Transverse colon (tissue), 4 donors: ENCODE data around the gene OPTC. TPM values are rescaled to one million over a fixed set of nuclear protein-coding genes. Genes with fewer than 3 reads are reported as not detected.

Source experiments
- DNase-seq: peaks from one replicate; pipeline ENCODE4 v3.0.0-alpha.2; 2019
- H3K27ac ChIP-seq, 4 donors: fragments of 200-600 bp; sonication (generic); 2 replicates each; pipeline ENCODE4 v1.5.1; 2016 to 2018; ENCODE audit warnings: inconsistent platforms in 4 of 4
- H3K27me3 ChIP-seq: fragments of 200-600 bp; sonication (generic); 2 replicates; pipeline ENCODE4 v1.5.1; 2017; ENCODE audit warnings: inconsistent platforms
- H3K36me3 ChIP-seq, 4 donors: fragments of 200-600 bp; sonication (generic); 2 replicates each; pipeline ENCODE4 v1.5.1; 2017 to 2019; ENCODE audit warnings: inconsistent platforms in 4 of 4
- H3K4me1 ChIP-seq, 4 donors: fragments of 200-600 bp; sonication (generic); 2 replicates each; pipeline ENCODE4 v1.5.1; 2017 to 2020; ENCODE audit warnings: inconsistent platforms in 4 of 4
- H3K4me3 ChIP-seq, 4 donors: fragments of 200-600 bp; sonication (generic); 1 replicate in 1 of 4; 2 replicates in 3 of 4; pipeline versions ENCODE4 v1.5.1 to v1.6.1; 2017 to 2019; ENCODE audit warnings: inconsistent platforms in 4 of 4
- H3K9me3 ChIP-seq, 2 donors: fragments of 200-600 bp; sonication (generic); 2 replicates each; pipeline ENCODE4 v1.5.1; 2017 to 2019; ENCODE audit warnings: inconsistent platforms in 2 of 2
- EP300 ChIP-seq: sonication (generic); formaldehyde crosslinking; IDR thresholded peaks from one replicate; pipeline ENCODE4 v1.6.1; 2017; ENCODE audit warnings: antibody characterized with exemption, low read depth
- POLR2A ChIP-seq: fragments of 450-650 bp; IDR thresholded peaks from one replicate; pipeline ENCODE4 v1.6.1; 2016; ENCODE audit warnings: antibody characterized with exemption, mild to moderate bottlenecking, moderate library complexity
- POLR2AphosphoS5 ChIP-seq, 3 donors: sonication (generic); formaldehyde crosslinking; IDR thresholded peaks; one replicate each; pipeline ENCODE4 v1.6.1; 2016; ENCODE audit warnings: antibody characterized with exemption in 3 of 3
- WGBS, 2 donors: methylation state at CpG; one replicate each; pipeline ENCODE4 v1.1.5; 2018; ENCODE audit warnings: low coverage in 1 of 2; 5-methylcytosine and 5-hydroxymethylcytosine counted together
- in situ Hi-C, 4 donors: fragments of 200-750 bp; cut with MboI; loops; one replicate each; pipeline versions ENCODE4 v1.15.0 to v1.15.1; 2017; ENCODE audit warnings: low sequenced_read_pairs in 3 of 4, low pct_ligation_motif_present in 1 of 4, low pct_unique_long_range_greater_than_20kb in 1 of 4
- intact Hi-C: fragments of 100-400 bp; cut with DNase I; formaldehyde crosslinking; loops from one replicate; pipeline ENCODE4 v1.15.1; 2023; ENCODE audit warnings: low total_unique reads
- total RNA-seq, 4 donors: library from RNA; depleted of rRNA; stranded (reverse); fragments of >200 nt; gene quantifications; one replicate each; pipeline ENCODE4 v1.1.0, GENCODE V29; 2016
- TF ChIP-seq, protein P1 (sequence below), 5 experiments: fragments of 200-600 bp in 3 of 5; fragments of 450-650 bp in 2 of 5; sonication (generic) in 3 of 5; IDR thresholded peaks; 1 replicate in 2 of 5; 2 replicates in 3 of 5; pipeline ENCODE4 v1.5.1; 2016 to 2017; ENCODE audit warnings: antibody characterized with exemption in 5 of 5, inconsistent platforms in 3 of 5, mild to moderate bottlenecking in 2 of 5, moderate library complexity in 1 of 5

The OPTC gene
- total RNA-seq, 4 donors from 2014 or later, result not detected

DNA sequence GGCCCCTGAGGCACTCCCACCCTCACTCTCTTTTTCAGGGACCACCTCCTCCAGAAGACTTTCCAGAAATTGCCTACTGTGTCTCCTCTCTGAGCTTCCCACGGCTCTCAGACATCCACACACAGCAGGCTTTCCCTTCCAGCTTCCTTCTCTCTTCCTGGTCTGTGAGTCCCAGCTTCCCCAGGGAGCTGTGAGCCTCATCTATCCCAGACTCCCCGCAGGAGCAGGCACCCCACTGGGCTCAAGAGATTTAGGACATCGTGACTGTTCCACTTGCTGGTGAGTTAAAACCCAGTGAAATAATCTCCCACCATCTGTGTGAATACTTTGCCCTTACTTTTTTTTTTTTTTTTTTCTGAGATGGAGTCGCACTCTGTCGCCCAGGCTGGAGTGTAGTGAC, 40.3 kb upstream of the OPTC start:
- intact Hi-C loops, result no loop called here
- Histone ChIP-seq H3K36me3 (no peaks in the 10 kb centered on the region), H3K4me1 (peaks cover 0 to under 1% (median 0%) of the 10 kb centered on the region in 4 donors), H3K27me3 (no peaks in the 10 kb centered on the region), H3K4me3 (no peak overlapping the region), H3K9me3 (no peaks in the 10 kb centered on the region), H3K27ac (no peak overlapping the region)
- TF ChIP-seq POLR2A (no peak), EP300 (no peak), POLR2AphosphoS5 (IDR thresholded peaks at IDR 0.05) (no peak)
- TF ChIP-seq, protein P1, sequence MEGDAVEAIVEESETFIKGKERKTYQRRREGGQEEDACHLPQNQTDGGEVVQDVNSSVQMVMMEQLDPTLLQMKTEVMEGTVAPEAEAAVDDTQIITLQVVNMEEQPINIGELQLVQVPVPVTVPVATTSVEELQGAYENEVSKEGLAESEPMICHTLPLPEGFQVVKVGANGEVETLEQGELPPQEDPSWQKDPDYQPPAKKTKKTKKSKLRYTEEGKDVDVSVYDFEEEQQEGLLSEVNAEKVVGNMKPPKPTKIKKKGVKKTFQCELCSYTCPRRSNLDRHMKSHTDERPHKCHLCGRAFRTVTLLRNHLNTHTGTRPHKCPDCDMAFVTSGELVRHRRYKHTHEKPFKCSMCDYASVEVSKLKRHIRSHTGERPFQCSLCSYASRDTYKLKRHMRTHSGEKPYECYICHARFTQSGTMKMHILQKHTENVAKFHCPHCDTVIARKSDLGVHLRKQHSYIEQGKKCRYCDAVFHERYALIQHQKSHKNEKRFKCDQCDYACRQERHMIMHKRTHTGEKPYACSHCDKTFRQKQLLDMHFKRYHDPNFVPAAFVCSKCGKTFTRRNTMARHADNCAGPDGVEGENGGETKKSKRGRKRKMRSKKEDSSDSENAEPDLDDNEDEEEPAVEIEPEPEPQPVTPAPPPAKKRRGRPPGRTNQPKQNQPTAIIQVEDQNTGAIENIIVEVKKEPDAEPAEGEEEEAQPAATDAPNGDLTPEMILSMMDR (IDR thresholded peaks at IDR 0.05), result no peak
- no peak for DNase-seq
- WGBS, 2 donors, result 67% methylated on average over 5 of the region's 5 CpGs; no CpG with 5 or more reads in 1 of the 2 donors
- in situ Hi-C loops, result loop anchor here in 1 of 4 donors (25.0 kb wide), 1 partner anchor 91 kb away; the partner anchor contains the start of gene FMOD

DNA sequence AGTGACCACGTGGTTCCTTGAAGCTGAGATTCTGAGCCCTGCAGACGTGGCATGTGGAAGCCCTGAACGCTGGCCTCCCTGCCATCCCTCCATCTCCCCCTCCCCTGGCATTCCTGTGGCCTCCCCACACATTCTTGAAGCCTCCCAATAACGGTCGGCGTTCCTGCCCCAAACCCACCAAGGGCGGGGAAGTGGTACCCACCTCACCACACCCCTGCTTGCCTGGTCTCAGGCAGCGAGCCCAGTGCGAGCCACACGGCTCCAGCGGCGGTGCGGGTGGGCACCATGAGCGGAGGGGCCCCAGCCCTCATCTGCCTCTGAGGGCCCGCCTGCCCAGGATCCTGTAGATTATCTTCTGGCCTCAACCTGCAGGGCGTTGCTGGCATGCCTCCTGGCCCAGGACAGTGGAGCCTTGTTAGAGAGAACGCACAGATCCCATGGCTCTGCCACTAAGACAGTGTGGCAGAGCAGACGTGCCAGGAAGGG, 38.9 kb upstream of the OPTC start:
- intact Hi-C loops (no loop called here), in situ Hi-C loops (loop anchor here in 1 of 4 donors (25.0 kb wide), 1 partner anchor 93 kb away; the partner anchor contains the start of gene FMOD)
- Histone ChIP-seq H3K27ac (no peak overlapping the region), H3K4me1 (no peaks in the 10 kb centered on the region), H3K9me3 (no peaks in the 10 kb centered on the region), H3K4me3 (no peak overlapping the region), H3K36me3 (no peaks in the 10 kb centered on the region), H3K27me3 (no peaks in the 10 kb centered on the region)
- DNase-seq, result no peak
- TF ChIP-seq POLR2A (no peak), EP300 (no peak), POLR2AphosphoS5 (IDR thresholded peaks at IDR 0.05) (no peak)
- TF ChIP-seq, protein P1 (IDR thresholded peaks at IDR 0.05), result no peak
- WGBS, 2 donors, result 84 to 85% methylated on average over 5 to 18 of the region's 18 CpGs

DNA sequence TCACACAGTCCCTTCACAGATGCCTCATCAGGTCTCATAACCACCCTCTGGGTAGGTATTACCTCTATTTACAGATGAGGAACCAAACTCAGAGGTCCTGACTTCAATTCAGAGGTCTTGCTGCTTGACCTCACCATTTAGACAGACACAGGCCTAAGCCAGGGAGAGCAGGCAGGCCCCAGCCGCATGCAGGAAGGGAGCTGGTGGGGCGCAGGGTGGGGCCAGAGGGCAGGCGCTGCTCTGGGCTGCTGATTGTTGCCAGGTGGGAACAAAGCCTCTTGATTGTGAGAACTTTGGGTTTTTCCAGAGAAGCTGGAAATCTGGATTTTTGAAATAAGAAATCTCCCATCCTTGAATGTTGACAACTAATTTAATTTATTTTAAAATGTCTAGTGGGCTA, 38.2 kb upstream of the OPTC start:
- intact Hi-C loops, result no loop called here
- Histone ChIP-seq H3K27ac (no peak overlapping the region), H3K9me3 (no peaks in the 10 kb centered on the region), H3K4me1 (no peaks in the 10 kb centered on the region), H3K4me3 (no peak overlapping the region), H3K27me3 (no peaks in the 10 kb centered on the region), H3K36me3 (no peaks in the 10 kb centered on the region)
- in situ Hi-C loops, result loop anchor here in 1 of 4 donors (25.0 kb wide), 1 partner anchor 93 kb away; the partner anchor contains the start of gene FMOD
- no peak for TF ChIP-seq POLR2A
- no peak for TF ChIP-seq EP300
- TF ChIP-seq, protein P1 (IDR thresholded peaks at IDR 0.05), result no peak
- TF ChIP-seq POLR2AphosphoS5 (IDR thresholded peaks at IDR 0.05), result no peak
- DNase-seq, result no peak
- WGBS, 2 donors, result 98 to 100% methylated on average over 3 of the region's 3 CpGs

DNA sequence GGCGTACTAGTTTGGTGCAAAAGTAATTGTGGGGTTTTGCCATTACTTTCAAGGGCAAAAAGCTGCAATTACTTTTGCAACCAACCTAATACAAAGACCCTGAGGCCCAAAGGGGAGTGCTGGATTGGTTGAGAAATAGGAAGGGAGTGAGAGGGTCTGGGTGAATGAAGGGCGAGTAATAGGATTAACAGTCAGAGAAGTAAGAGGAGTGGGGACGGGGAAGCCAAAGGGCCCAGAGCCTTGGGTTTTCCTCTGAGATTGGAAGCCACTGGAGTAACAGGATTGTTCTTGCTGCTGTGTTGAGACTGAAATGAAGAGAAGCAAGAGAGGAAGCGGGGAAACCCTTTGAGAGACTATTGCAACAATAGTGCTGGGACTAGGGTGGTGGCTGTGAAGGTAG, 37.4 kb upstream of the OPTC start:
- no peaks in the 10 kb centered on the region for H3K36me3 ChIP-seq
- H3K4me3 ChIP-seq, result no peak overlapping the region
- H3K4me1 ChIP-seq, result no peaks in the 10 kb centered on the region
- H3K27ac ChIP-seq, result no peak overlapping the region
- intact Hi-C loops (no loop called here), in situ Hi-C loops (loop anchor here in 1 of 4 donors (25.0 kb wide), 1 partner anchor 94 kb away; the partner anchor contains the start of gene FMOD)
- TF ChIP-seq, protein P1 (IDR thresholded peaks at IDR 0.05), result no peak
- no peak for TF ChIP-seq POLR2A
- 38 to 96% methylated on average over 1 to 4 of the region's 4 CpGs for WGBS, 2 donors
- no peak for DNase-seq
- H3K9me3 ChIP-seq, result no peaks in the 10 kb centered on the region
- H3K27me3 ChIP-seq, result no peaks in the 10 kb centered on the region
